HepG2 (cell line): ENCODE data around the gene EGLN1. TPM values are rescaled to one million over a fixed set of nuclear protein-coding genes. Genes with fewer than 3 reads are reported as not detected.

Experiments
- ATAC-seq: fragments of 200-7000 bp; cut with Tn5 transposase; 3 replicates; pipeline ENCODE4 v1.9.1; 2020; ENCODE audit warnings: mild to moderate bottlenecking, moderate library complexity
- BruUV-seq: library from RNA; stranded (reverse); fragments of 400-500 nt; replicated peaks from 2 replicates; lab custom pipeline; 2021; lab: Mats Ljungman, UMichigan
- CTCF ChIA-PET: fragments of 300-600 bp; formaldehyde crosslinking; extraction: SDS; loops from one replicate; lab custom pipeline; 2021; ENCODE audit warnings: low total read pairs, inconsistent platforms, low intra/inter-chr PET ratio; lab: Yijun Ruan, JAX
- POLR2A ChIA-PET: fragments of 350-600 bp; sonication (Branson Sonifier 250); formaldehyde crosslinking; loops from one replicate; lab custom pipeline; 2020; ENCODE audit warnings: antibody characterized with exemption, inconsistent platforms; lab: Yijun Ruan, JAX
- DNase-seq: peaks from one replicate; pipeline ENCODE4 v3.0.0-alpha.2; 2015; ENCODE audit warnings: low spot score
- FAIRE-seq: peaks from 3 replicates; lab custom pipeline; 2011; peaks lifted over from hg19 to GRCh38; lab: Jason Lieb, UNC
- H2AFZ ChIP-seq: one replicate; pipeline ENCODE4 v1.6.1; 2011; ENCODE audit warnings: low read length, inconsistent platforms
- H3K27ac ChIP-seq: fragments of 300-600 bp; 3 replicates; pipeline ENCODE4 v1.8.0; 2011; ENCODE audit warnings: mixed run types, mild to moderate bottlenecking, mixed read lengths, low read length, inconsistent platforms; ENCODE audit not compliant: insufficient read depth; ENCODE audit errors: extremely low read length
- H3K27me3 ChIP-seq, 2 experiments: fragments of 200-600 bp in 1 of 2; 2 replicates in 1 of 2; 3 replicates in 1 of 2; pipeline versions ENCODE4 v1.6.0 to v1.8.0; 2011; ENCODE audit warnings: low read length in 2 of 2, mild to moderate bottlenecking in 2 of 2, moderate library complexity in 2 of 2, inconsistent platforms in 1 of 2; ENCODE audit not compliant: insufficient read depth in 2 of 2, control insufficient read depth in 1 of 2
- H3K36me3 ChIP-seq, 2 experiments: fragments of 200-600 bp in 1 of 2; replicated peaks in 1 of 2; 2 replicates in 1 of 2; 3 replicates in 1 of 2; pipeline versions ENCODE4 v1.5.1 to v1.8.0; 2011; ENCODE audit warnings: low read length in 2 of 2, inconsistent platforms in 1 of 2; ENCODE audit not compliant: insufficient read depth in 2 of 2, control insufficient read depth in 1 of 2
- H3K4me1 ChIP-seq: 2 replicates; pipeline ENCODE4 v1.5.1; 2012; ENCODE audit warnings: low read length, inconsistent platforms; ENCODE audit not compliant: insufficient read depth
- H3K4me2 ChIP-seq: 2 replicates; pipeline ENCODE4 v1.6.0; 2011; ENCODE audit warnings: low read depth, low read length, inconsistent platforms
- H3K4me3 ChIP-seq, 3 experiments: fragments of 200-600 bp in 1 of 3; sonication (generic), shearing (Covaris generic) in 1 of 3; replicated peaks in 1 of 3; 2 replicates each; pipeline ENCODE4 v1.5.1; 2011 to 2016; ENCODE audit warnings: low read length in 3 of 3, inconsistent platforms in 2 of 3, low read depth in 2 of 3, mild to moderate bottlenecking in 2 of 3, control low read depth in 1 of 3, mixed read lengths in 1 of 3; ENCODE audit not compliant: insufficient read depth in 1 of 3
- H3K79me2 ChIP-seq: one replicate; pipeline ENCODE4 v1.6.1; 2011; ENCODE audit warnings: low read length, inconsistent platforms; ENCODE audit not compliant: insufficient read depth
- H3K9ac ChIP-seq: 2 replicates; pipeline ENCODE4 v1.6.0; 2011; ENCODE audit warnings: mild to moderate bottlenecking, low read depth, low read length, inconsistent platforms; ENCODE audit not compliant: insufficient read depth
- H3K9me3 ChIP-seq: 2 replicates; pipeline ENCODE4 v1.5.1; 2012; ENCODE audit warnings: mild to moderate bottlenecking, low read length
- H4K20me1 ChIP-seq: 2 replicates; pipeline ENCODE4 v1.6.0; 2011; ENCODE audit warnings: inconsistent platforms, mild to moderate bottlenecking, low read length, moderate library complexity; ENCODE audit not compliant: insufficient read depth
- CBFB ChIP-seq: sonication (generic); formaldehyde crosslinking; IDR thresholded peaks from 2 replicates; pipeline ENCODE4 v1.4.0; 2020; ENCODE audit warnings: missing genetic modification reagents
- CEBPG ChIP-seq: IDR thresholded peaks from 2 replicates; pipeline ENCODE4 v1.6.1; 2016
- HMGA1 ChIP-seq: sonication (generic); formaldehyde crosslinking; conservative IDR thresholded peaks from 2 replicates; pipeline ENCODE4 v1.4.0; 2020; ENCODE audit warnings: missing genetic modification reagents
- HNF1B ChIP-seq: sonication (generic); formaldehyde crosslinking; IDR thresholded peaks from 2 replicates; pipeline ENCODE4 v1.5.1; 2020; ENCODE audit warnings: mild to moderate bottlenecking, moderate library complexity, missing genetic modification reagents
- HOXA9 ChIP-seq: sonication (generic); formaldehyde crosslinking; IDR thresholded peaks from 2 replicates; pipeline ENCODE4 v1.8.1; 2022; ENCODE audit warnings: missing genetic modification reagents, mild to moderate bottlenecking, moderate library complexity, borderline replicate concordance
- KMT2B ChIP-seq: IDR thresholded peaks from 2 replicates; pipeline ENCODE4 v1.6.1; 2016; ENCODE audit warnings: missing genetic modification reagents, missing compliant biosample characterization
- MAFF ChIP-seq: IDR thresholded peaks from 2 replicates; pipeline ENCODE4 v1.6.1; 2011; ENCODE audit warnings: low read depth, low read length, improper control_type of control experiment
- MTF1 ChIP-seq: sonication (generic); formaldehyde crosslinking; IDR thresholded peaks from 2 replicates; pipeline ENCODE4 v1.5.0; 2020; ENCODE audit warnings: missing genetic modification reagents
- ZNF274 ChIP-seq: sonication (generic); formaldehyde crosslinking; IDR thresholded peaks from 2 replicates; pipeline ENCODE4 v1.5.1; 2020; ENCODE audit warnings: mild to moderate bottlenecking, missing genetic modification reagents
- ZNF280B ChIP-seq: sonication (generic); formaldehyde crosslinking; IDR thresholded peaks from 2 replicates; pipeline ENCODE4 v1.5.0; 2020; ENCODE audit warnings: missing genetic modification reagents, mild to moderate bottlenecking, borderline replicate concordance
- ZNF558 ChIP-seq: sonication (generic); formaldehyde crosslinking; IDR thresholded peaks from 2 replicates; pipeline ENCODE4 v1.9.0; 2022; ENCODE audit warnings: mild to moderate bottlenecking, missing genetic modification reagents, borderline replicate concordance
- ZNF564 ChIP-seq: sonication (generic); formaldehyde crosslinking; IDR thresholded peaks from 2 replicates; pipeline ENCODE4 v1.8.1; 2023; ENCODE audit warnings: mild to moderate bottlenecking, missing genetic modification reagents
- ZNF724P ChIP-seq: sonication (generic); formaldehyde crosslinking; IDR thresholded peaks from 2 replicates; pipeline ENCODE4 v1.8.0; 2022; ENCODE audit warnings: missing genetic modification reagents, borderline replicate concordance
- WGBS: methylation state at CpG from one replicate; pipeline ENCODE4 v1.1.6; 2017; ENCODE audit warnings: low lambda C conversion rate; 5-methylcytosine and 5-hydroxymethylcytosine counted together
- in situ Hi-C: cut with HindIII; loops from 2 replicates; pipeline ENCODE4 v1.10.0; 2017; ENCODE audit warnings: low pct_unique_long_range_greater_than_20kb; ENCODE audit not compliant: extremely low pct_ligation_motif_present
- intact Hi-C: fragments of 100-400 bp; cut with micrococcal nuclease; formaldehyde crosslinking; loops from one replicate; pipeline ENCODE4 v1.10.0; 2022; ENCODE audit not compliant: unreplicated experiment
- polyA plus RNA-seq, 8 experiments: library from polyadenylated mRNA; depleted of rRNA in 3 of 8; stranded (reverse) in 7 of 8; unstranded in 1 of 8; fragments of >200 nt; fragmentation: Illumina TruSeq in 4 of 8; extraction: Trizol in 4 of 8; gene quantifications; 2 replicates each; pipeline versions ENCODE4 v1.2.1 to v1.2.3, GENCODE V29; 2011 to 2016; ENCODE audit warnings: low read depth in 4 of 8, missing spikeins in 1 of 8, mixed read lengths in 1 of 8; ENCODE audit not compliant: insufficient read depth in 1 of 8
- total RNA-seq, 5 experiments: library from RNA; depleted of rRNA; stranded (reverse); fragments of >200 nt; fragmentation: Illumina TruSeq; extraction: Trizol; gene quantifications; 2 replicates each; pipeline ENCODE4 v1.2.3, GENCODE V29; 2016; ENCODE audit warnings: low read depth in 1 of 5
- TF ChIP-seq, protein P1 (sequence below): sonication (generic); formaldehyde crosslinking; IDR thresholded peaks from 2 replicates; pipeline ENCODE4 v1.4.0; 2020; ENCODE audit warnings: missing genetic modification reagents, mild to moderate bottlenecking, borderline replicate concordance

EGLN1 gene
- total and polyA plus RNA-seq, 2 of the 13 experiments (the other 11 are each of a cell fraction or from before 2014, with no cell fraction given), result 34.4 to 44.1 TPM

DNA sequence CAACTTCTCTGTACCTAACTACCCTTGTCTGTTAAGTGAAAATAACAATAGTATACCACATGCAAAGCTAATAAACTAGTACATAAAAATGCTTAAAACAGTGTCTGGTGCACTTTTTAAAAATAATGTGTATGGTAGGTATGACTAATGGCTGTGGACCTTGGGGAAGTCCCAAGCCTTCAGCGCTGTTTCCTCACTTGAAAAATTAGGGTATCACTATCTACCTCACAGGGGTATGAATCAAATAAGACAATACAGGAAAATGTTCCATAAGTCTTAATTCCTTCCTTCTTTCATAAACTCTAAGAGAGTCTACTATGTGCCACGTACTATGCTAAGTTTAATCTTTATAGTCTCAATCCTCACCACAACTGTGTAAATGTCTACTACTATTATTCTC lies 32.0 kb downstream of the EGLN1 start:
- H2AFZ ChIP-seq, result no peak overlapping the region
- H3K27ac ChIP-seq, result no peak overlapping the region
- no peak overlapping the region for H3K4me3 ChIP-seq
- CTCF ChIA-PET, result no interaction called here
- TF ChIP-seq MTF1 (CRISPR knock-in tag) (no peak), ZNF724P (CRISPR knock-in tag) (no peak), HNF1B (CRISPR knock-in tag) (no peak), KMT2B (no peak), CBFB (CRISPR knock-in tag) (no peak), ZNF280B (no peak), ZNF558 (no peak), ZNF274 (no peak), MAFF (no peak), HOXA9 (CRISPR knock-in tag) (no peak), CEBPG (CRISPR knock-in tag) (no peak), HMGA1 (CRISPR knock-in tag) (no peak), ZNF564 (CRISPR knock-in tag) (no peak)
- TF ChIP-seq, protein P1, sequence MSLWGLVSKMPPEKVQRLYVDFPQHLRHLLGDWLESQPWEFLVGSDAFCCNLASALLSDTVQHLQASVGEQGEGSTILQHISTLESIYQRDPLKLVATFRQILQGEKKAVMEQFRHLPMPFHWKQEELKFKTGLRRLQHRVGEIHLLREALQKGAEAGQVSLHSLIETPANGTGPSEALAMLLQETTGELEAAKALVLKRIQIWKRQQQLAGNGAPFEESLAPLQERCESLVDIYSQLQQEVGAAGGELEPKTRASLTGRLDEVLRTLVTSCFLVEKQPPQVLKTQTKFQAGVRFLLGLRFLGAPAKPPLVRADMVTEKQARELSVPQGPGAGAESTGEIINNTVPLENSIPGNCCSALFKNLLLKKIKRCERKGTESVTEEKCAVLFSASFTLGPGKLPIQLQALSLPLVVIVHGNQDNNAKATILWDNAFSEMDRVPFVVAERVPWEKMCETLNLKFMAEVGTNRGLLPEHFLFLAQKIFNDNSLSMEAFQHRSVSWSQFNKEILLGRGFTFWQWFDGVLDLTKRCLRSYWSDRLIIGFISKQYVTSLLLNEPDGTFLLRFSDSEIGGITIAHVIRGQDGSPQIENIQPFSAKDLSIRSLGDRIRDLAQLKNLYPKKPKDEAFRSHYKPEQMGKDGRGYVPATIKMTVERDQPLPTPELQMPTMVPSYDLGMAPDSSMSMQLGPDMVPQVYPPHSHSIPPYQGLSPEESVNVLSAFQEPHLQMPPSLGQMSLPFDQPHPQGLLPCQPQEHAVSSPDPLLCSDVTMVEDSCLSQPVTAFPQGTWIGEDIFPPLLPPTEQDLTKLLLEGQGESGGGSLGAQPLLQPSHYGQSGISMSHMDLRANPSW, result no peak
- no peak overlapping the region for H3K4me2 ChIP-seq
- no peak for FAIRE-seq
- H3K9ac ChIP-seq, result no peak overlapping the region
- WGBS, result 76% methylated on average over 2 of the region's 2 CpGs
- H3K9me3 ChIP-seq, result no peaks in the 10 kb centered on the region
- H3K27me3 ChIP-seq, result no peaks in the 10 kb centered on the region
- peaks cover 1 to 14% of the 10 kb centered on the region in 2 experiments for H3K36me3 ChIP-seq
- peaks cover 70% of the 10 kb centered on the region for H4K20me1 ChIP-seq
- no peak for DNase-seq
- in situ Hi-C loops, result no loop called here
- H3K4me1 ChIP-seq, result peaks cover 71% of the 10 kb centered on the region
- intact Hi-C loops, result no loop called here
- POLR2A ChIA-PET, result no interaction called here
- H3K79me2 ChIP-seq, result peaks cover 91% of the 10 kb centered on the region
- ATAC-seq, result no peak
- BruUV-seq, result no TSS peak
